HCEC 1CT (cell line): ENCODE measurements around the gene ST8SIA4.

Experiments used
- DNase-seq: peaks from one replicate; pipeline ENCODE4 v3.0.0-alpha.2; 2017

The ST8SIA4 gene

DNA sequence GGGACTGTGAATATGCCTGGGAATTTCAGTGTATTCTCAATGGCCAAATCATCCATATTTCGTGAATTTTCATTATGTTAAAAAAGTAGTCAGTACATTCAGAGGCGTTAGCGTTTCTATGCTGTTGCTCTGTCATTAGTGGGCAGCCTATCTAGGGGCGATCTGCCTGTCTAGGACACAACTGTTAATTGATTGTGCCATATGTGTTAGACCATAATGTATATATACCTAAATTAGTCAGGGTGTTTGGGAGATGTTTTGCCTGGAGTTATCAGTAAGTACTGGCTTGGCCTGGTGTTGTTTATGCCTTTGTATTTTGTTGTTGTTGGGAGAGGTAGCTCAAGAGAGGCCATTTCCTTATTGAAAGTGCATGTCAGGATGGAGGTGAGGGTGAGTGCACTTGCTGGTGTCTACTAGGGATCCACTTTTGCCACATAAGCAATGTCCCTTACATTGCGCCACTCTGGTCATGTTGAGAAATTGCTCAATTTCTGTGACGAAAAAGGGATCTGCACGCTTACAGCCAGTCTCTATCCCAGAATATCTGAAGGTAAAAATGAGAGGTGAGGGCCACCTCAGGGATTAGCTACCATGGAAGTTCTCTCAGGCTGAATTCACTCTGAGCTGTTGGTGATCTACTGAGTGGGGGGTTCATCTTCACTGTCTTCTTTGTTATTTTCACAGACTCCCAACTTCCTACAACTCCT is 123.3 kb downstream of the ST8SIA4 start:
- DNase-seq, result no peak

DNA sequence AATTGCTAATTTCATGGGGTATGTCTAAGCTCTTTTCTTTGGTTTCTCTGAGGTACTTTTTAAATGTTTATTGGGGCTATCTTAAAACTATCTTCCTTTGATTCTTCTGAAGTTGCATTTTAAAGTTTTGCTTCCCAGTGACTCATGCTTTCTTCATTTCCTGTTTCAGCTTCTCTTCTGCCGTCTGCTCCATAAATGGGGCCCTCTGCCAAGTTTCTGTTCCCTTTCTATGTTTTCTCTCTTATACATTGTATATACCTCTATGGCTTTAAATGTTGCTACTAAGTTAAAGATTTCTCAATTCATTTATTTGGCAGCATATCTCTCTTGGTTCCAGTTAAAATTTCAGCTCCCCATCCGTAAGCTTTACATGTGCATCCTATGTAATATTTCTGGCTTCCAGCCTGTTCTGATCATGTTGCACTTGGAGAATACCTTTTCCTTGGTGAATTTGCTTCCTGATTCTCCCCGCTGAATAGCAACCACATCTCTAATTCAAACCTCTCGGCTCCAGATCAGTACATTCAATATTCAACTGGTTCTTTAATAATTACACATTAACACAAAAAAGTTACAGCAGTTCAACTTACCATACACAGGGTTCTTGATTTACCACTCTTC is 125.3 kb downstream of the ST8SIA4 start:
- DNase-seq, result peak; percentile 83

DNA sequence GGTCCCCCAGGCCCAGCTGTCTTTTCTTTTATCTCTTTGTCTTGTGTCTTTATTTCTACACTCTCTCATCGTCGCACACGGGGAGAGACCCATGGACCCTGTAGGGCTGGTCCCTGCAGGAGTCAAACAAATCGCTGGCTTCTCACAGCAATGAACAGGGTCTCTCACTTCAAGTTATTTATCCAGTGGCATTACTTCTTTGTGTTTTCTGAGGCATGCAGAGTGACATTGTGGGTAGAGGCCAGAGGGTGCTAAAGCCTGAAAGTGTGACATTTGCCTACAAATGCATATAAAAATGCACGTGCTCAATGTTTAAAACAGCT is 127.6 kb downstream of the ST8SIA4 start:
- no peak for DNase-seq

DNA sequence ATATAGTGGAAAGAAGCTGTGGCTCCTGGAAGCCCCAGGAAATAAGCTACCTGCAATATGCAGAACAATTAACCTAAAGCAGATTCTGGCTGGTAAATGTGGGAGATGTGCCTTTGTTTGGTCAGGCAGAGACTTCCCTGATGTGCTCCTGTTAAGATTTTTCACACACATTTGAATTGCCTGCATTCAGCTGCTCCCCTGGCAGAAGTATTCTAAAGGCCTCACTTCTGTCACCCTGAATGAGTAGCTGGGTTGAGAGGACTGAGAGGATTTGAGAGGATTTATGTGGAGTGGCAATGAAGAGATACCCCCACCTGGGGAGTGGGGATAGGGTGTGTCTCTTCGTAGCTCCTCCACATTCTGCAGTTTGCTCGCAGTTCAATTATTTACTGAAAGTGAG is 130.5 kb downstream of the ST8SIA4 start:
- no peak for DNase-seq

DNA sequence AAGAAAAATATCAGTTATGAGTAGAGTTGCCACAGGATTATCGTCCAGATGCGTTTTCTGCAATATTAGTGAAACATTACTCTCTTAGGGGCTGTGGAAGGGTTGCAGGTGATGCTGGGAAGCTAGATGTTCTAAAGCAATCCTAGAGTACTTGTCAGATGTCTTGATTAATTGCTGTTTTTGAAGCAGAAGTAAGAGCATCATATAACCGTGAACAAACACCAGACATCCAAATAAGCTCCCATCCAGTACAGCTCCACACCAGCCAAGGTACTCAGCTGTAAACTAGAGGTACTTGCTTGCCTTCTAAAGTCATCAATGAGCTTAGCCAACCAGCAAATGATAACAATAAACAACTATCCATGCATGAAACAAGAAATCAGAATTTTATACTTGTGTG is 131.1 kb downstream of the ST8SIA4 start:
- DNase-seq, result no peak

DNA sequence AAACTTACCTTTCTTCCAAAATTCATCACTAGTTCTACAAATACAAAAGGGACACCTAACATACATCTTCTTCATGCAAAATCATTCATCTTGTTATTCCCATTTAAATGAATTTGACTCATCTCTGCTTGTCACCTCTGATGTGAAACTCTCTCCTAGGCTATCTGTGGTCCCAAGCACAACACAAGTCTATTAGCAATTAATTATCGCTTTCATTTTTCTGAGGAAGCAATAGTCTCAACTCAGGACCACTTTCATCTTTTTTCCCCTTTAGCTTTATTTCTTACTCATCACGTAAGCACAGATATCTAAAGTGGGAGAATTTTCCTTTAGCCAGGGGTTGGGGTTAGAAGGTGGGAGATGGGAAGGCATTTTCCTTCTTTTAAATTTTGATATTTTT is 131.9 kb downstream of the ST8SIA4 start:
- no peak for DNase-seq

DNA sequence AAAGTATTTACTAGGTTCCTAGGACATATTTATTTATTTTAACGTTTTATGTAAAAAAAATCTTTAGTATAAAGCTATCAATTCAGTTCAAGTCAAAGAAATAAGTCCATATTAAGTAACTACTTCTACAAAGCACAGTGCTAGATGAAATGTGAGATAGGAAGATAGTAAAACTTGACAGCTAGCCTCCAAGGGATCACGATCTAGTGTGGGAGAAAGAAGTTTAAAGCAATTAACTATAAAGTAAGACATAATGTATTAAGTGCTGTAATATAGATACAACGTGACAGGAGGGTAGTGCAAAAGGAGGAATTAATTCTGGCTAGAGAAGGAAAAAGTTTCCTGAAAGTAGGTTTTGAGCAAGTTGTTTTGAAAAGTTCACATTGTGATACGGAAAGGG is 134.9 kb downstream of the ST8SIA4 start:
- no peak for DNase-seq

DNA sequence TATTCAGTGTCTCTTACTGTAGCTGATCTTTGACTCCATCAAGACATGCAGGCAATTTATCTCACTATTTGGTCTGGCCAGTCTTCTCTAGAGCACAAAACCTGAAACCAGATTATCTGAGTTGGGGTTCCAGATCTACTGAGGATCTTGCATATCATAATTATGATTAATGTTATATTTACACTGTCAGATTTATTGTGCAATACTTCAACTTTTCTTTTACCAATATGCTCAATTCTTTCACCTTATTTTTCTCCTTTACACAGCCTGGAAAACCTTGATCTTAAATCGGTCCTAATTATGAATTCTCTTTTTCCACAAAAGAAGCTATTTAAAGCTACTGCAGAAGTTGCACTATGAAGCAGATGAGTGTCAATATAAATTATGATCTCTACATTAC is 140.1 kb downstream of the ST8SIA4 start:
- DNase-seq, result no peak

DNA sequence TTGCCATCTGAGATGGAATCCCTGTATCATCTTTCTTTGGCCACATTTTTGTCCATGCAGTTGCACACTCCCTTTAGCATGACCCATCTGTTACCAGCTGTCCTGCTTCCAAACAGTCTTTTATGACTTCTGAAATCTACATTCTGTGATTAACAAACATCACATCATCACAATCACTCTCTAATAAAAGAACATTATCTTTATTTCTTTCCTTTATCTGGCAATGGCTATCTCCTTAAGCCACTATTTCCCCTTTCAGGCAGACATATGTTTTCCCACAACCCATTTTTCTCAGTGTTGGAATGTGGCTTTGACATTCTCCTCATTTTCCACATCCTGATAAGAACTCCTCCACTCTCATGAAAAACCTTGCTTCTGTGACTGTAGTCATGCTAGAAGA is 141.0 kb downstream of the ST8SIA4 start:
- no peak for DNase-seq

DNA sequence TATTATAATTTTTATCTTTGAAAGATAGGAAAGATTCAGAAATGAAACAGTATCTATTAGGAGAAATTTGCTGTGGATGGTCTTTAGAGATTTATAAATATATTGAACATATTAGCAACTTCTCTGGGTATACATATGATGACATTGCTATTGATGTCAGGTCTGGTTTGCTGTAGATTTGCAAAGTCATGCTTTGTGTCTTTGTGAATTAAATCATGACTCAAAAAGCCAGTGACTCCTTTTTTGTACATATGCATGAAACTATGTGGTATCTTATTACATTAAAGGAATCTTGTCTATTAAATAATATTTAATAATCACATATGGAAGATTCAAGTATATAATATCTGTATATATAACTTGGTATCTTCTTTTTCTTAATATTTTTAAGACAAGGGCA is 141.9 kb downstream of the ST8SIA4 start:
- DNase-seq, result no peak

DNA sequence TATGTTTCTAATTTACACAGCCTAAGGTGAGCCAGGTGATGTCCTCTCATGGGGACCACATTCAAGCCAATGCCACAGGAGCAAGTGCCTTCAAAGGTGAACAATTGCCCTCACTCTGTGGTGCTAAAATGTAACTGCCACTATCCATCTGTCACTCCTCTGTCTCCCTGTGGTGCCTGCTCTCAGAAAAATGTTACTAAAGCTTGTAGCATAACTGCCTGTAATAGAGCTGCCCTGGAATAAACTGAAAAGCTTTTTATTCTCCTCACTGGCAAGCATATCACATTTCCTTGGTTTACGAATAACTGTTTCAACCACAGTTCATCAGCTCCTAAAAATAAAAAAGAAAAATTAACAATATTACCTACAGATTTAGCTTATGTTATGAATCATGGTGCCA is 142.4 kb downstream of the ST8SIA4 start:
- DNase-seq, result no peak

DNA sequence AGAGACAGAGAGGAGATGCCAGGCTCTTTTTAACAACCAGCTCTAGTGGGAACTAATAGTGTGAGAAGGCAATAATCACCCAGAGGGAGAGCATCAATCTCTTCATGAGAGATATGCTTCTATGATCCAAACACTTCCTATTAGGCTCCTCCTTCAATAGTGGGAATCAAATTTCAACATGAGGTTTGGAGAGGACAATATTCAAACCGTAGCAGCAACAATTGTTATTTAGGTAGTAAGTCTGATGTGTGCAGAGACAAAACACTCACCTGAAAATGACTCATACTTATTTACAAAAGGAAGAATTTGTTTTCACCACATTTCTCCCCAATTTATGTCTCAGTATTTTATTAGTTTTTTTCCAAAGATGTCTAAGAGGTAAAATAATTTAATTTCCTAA is 144.3 kb downstream of the ST8SIA4 start:
- no peak for DNase-seq

DNA sequence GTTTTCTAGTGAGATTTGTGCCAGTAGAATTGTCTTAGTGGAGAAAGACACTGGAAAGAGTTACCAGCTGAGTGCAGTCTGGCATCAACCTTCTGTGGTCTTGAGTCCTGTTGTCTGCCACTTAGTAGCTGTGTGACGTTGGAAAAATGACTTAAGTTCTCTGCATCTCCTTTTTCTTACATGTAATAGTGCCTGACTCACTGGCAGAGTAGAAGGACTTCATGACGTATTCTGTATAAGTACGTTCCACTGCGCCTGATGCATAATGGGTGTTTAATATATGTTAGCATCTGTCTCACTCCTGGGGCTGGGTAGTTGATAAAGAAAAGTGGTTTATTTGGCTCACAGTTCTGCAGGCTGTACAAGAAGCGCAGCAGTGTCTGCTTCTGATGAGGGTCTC is 144.8 kb downstream of the ST8SIA4 start:
- DNase-seq, result no peak

DNA sequence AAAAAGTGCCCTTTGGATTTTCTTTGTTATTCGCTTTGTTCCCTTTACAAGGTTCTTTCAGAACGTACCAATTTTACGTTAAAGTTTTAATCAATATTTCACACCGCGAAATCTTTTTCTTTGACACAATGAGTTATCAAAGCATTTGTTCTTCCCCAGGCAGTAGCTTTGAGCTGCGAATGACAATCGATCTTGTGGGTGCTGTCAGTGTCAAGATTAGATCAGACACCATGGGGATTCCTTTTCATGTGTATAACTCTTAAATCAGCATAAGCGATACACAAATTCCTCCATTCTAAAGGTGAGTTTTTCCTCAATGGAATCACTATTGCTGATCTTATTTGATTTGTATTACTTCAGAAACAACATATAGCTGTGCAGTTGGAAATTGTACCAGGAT is 145.5 kb downstream of the ST8SIA4 start:
- DNase-seq, result no peak
